ENCODE measurements around the gene RAP2B. TPM values are rescaled to one million over a fixed set of nuclear protein-coding genes. Genes with fewer than 3 reads are reported as not detected.
"Not testable (repeated sequence)": the region's sequence is repeated elsewhere in the genome, so short reads cannot be mapped to it uniquely, and the experiment has no call there.

The RAP2B gene
- total RNA-seq, 1 donor from 2014 or later = 29.0 TPM

DNA sequence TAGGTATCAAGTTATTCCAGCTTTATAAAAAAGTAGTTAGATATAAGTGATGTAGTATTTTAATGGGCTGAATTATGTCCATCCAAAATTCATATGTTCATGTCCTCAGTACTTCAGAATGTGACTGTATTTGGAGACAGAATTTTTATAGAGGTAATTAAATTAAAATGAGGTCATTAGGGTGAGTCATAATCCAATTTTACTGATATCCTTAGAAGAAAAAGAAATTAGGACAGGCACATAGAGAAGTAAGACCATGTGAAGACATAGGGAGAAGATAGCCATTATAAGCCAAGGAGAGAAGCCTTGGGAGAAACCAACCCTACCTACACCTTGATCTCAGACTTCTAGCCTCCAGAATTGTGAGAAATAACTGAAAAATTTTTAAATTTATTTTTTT, 30.3 kb downstream of the RAP2B start:
- TF ChIP-seq CTCF (IDR thresholded peaks at IDR 0.05; ENCODE audit: insufficient read depth, low read length, severe bottlenecking) = no peak
- DNase-seq (ENCODE audit: low read depth) (no peak), FAIRE-seq (no peak)
- H3K4me3 ChIP-seq (ENCODE audit: low read depth, low read length) = no peak overlapping the region
- H3K36me3 ChIP-seq (ENCODE audit: control insufficient read depth, insufficient read depth, low read length) = no peaks in the 10 kb centered on the region
- H3K27me3 ChIP-seq (ENCODE audit: control insufficient read depth, insufficient read depth, low read length) = no peaks in the 10 kb centered on the region

DNA sequence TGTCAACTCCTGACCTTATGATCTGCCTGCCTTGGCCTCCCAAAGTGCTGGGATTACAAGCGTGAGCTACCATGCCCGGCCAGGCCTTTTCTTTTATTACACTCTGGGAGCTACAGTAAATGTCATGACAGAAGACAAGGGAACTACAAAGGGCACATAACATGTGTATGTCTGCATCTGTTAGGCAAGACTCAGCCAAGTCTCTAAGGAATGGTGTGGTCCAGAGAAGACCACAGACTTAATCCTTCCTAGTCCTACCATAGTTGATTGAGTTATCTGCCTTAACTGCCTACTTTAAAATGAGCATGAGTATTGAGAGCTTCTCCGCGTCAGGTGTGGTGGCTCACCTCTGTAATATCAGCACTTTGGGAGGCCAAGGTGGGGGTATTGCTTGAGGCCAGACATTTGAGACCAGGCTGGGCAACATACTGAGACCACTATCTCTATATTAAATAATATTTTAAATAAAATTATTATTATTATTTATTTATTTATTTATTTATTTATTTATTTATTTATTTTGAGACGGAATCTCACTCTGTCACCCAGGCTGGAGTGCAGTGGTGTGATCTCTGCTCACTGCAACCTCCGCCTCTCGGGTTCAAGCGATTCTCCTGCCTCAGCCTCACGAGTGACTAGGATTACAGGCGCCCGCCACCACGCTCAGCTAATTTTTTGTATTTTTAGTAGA, 31.9 kb downstream of the RAP2B start:
- H3K27me3 ChIP-seq (ENCODE audit: control insufficient read depth, insufficient read depth, low read length); H3K36me3 ChIP-seq (ENCODE audit: control insufficient read depth, insufficient read depth, low read length); DNase-seq (ENCODE audit: low read depth); H3K4me3 ChIP-seq (ENCODE audit: low read depth, low read length); FAIRE-seq: not testable (repeated sequence)

DNA sequence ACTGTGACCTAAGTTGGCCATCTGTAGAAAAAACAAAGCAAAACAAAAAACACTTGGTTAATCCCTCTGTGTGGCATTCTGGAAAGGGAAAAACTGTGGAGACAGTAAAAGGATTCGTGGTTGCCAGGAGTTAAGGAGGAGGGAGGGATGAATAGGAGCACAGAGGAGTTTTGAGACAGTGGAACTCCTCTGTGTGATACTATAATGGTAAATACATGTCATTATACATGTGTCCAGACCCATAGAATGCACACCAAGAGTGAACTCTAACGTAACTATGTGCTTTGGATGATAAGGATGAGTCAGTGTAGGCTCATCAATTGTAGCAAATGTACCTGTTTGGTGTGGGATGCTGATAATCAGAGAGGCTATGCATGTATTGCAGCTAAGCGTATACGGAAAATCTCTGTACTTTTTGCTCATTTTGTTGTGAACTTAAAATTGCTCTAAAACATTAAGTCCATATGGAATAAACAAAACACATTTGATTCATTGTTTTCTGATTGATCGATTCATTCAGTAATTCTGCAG, 33.4 kb downstream of the RAP2B start:
- no peak overlapping the region for H3K4me3 ChIP-seq (ENCODE audit: low read depth, low read length)
- no peaks in the 10 kb centered on the region for H3K27me3 ChIP-seq (ENCODE audit: control insufficient read depth, insufficient read depth, low read length)
- peak; percentile 45 for DNase-seq (ENCODE audit: low read depth)
- FAIRE-seq = no peak
- no peak for TF ChIP-seq CTCF (IDR thresholded peaks at IDR 0.05; ENCODE audit: insufficient read depth, low read length, severe bottlenecking)
- H3K36me3 ChIP-seq (ENCODE audit: control insufficient read depth, insufficient read depth, low read length) = no peaks in the 10 kb centered on the region

GRCh38 chr3:153209596-153209995, 47.6 kb downstream of the RAP2B start:
- TF ChIP-seq CTCF (IDR thresholded peaks at IDR 0.05; ENCODE audit: insufficient read depth, low read length, severe bottlenecking) = no peak
- peak; percentile 85 for DNase-seq (ENCODE audit: low read depth)
- Histone ChIP-seq H3K27me3 (ENCODE audit: control insufficient read depth, insufficient read depth, low read length) (no peaks in the 10 kb centered on the region), H3K36me3 (ENCODE audit: control insufficient read depth, insufficient read depth, low read length) (no peaks in the 10 kb centered on the region), H3K4me3 (ENCODE audit: low read depth, low read length) (no peak overlapping the region)
- no peak for FAIRE-seq

DNA sequence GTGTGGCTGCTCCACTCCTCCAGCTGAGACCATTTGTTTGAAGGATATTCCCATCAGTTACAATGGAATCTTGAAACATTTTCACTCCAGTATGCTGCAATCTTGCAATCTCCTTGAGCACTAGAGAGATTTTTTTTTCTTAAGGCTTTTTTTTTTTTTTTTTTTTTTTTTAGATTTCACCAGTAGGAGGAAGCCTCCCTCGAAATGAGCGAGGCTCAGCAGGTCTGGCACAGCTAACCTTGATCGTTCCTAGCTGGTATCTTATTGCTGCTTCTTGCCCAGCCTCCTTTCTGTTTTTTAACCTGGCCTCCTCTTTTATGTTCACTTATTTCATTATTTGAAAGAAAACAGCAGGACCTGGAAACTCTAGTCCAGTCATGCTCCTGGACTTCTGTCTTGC, 48.1 kb downstream of the RAP2B start:
- Histone ChIP-seq H3K4me3 (ENCODE audit: low read depth, low read length) (no peak overlapping the region), H3K36me3 (ENCODE audit: control insufficient read depth, insufficient read depth, low read length) (no peaks in the 10 kb centered on the region), H3K27me3 (ENCODE audit: control insufficient read depth, insufficient read depth, low read length) (no peaks in the 10 kb centered on the region)
- no peak for FAIRE-seq
- no peak for DNase-seq (ENCODE audit: low read depth)
- TF ChIP-seq CTCF (IDR thresholded peaks at IDR 0.05; ENCODE audit: insufficient read depth, low read length, severe bottlenecking) = no peak

DNA sequence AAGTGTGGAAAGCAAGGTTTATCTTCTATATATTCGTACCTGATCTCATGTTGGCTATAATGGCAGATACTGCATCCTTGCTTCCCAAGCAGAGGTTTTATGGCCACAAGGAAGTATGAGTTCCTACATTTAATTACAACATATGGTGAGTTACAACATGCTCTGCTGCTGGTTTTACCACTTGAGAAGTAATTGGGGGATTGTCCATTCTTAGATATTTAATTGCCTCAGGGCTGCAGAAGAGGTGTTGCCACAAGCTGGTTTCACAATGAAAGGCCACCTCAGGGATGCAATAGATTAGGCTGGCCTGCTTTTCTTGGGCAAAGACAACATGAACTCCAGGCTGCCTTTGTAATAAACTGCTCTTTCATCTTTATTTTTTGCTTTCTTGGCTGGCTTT, 48.6 kb downstream of the RAP2B start:
- no peaks in the 10 kb centered on the region for H3K36me3 ChIP-seq (ENCODE audit: control insufficient read depth, insufficient read depth, low read length)
- no peaks in the 10 kb centered on the region for H3K27me3 ChIP-seq (ENCODE audit: control insufficient read depth, insufficient read depth, low read length)
- DNase-seq (ENCODE audit: low read depth) (peak; percentile 80), FAIRE-seq (no peak)
- no peak for TF ChIP-seq CTCF (IDR thresholded peaks at IDR 0.05; ENCODE audit: insufficient read depth, low read length, severe bottlenecking)
- H3K4me3 ChIP-seq (ENCODE audit: low read depth, low read length) = no peak overlapping the region
